ENCODE results near the gene SNX14. TPM values are rescaled to one million over a fixed set of nuclear protein-coding genes. Genes with fewer than 3 reads are reported as not detected.

The SNX14 gene
- total and polyA plus RNA-seq, 2 of the 13 experiments (the other 11 are each of a cell fraction or from before 2014, with no cell fraction given) = 83.5 to 112 TPM

DNA sequence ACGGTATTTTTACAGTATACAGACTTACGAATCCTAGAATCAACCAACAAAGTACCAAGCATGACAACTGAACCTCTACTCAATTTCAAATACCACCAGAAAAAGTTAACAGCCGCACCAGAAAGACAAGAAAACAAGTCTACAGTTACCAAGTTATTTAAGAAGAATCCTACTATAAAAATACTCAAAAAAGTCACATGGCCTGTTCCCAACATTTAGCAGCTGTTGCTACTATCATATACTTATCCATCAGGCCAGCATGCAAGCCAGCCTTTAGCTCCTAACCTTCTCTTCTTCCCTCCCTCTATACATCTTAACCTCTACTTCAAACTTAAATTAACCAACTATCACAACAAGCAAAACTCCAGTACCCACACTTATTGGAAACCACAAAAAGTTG lies 47.2 kb upstream of the SNX14 start (continued):
- TF ChIP-seq, protein P1, sequence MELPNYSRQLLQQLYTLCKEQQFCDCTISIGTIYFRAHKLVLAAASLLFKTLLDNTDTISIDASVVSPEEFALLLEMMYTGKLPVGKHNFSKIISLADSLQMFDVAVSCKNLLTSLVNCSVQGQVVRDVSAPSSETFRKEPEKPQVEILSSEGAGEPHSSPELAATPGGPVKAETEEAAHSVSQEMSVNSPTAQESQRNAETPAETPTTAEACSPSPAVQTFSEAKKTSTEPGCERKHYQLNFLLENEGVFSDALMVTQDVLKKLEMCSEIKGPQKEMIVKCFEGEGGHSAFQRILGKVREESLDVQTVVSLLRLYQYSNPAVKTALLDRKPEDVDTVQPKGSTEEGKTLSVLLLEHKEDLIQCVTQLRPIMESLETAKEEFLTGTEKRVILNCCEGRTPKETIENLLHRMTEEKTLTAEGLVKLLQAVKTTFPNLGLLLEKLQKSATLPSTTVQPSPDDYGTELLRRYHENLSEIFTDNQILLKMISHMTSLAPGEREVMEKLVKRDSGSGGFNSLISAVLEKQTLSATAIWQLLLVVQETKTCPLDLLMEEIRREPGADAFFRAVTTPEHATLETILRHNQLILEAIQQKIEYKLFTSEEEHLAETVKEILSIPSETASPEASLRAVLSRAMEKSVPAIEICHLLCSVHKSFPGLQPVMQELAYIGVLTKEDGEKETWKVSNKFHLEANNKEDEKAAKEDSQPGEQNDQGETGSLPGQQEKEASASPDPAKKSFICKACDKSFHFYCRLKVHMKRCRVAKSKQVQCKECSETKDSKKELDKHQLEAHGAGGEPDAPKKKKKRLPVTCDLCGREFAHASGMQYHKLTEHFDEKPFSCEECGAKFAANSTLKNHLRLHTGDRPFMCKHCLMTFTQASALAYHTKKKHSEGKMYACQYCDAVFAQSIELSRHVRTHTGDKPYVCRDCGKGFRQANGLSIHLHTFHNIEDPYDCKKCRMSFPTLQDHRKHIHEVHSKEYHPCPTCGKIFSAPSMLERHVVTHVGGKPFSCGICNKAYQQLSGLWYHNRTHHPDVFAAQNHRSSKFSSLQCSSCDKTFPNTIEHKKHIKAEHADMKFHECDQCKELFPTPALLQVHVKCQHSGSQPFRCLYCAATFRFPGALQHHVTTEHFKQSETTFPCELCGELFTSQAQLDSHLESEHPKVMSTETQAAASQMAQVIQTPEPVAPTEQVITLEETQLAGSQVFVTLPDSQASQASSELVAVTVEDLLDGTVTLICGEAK (IDR thresholded peaks at IDR 0.05) = no peak
- TF ChIP-seq, protein P1 (CRISPR knock-in tag; IDR thresholded peaks at IDR 0.05) = no peak
- TF ChIP-seq PITX1 (CRISPR knock-in tag; IDR thresholded peaks at IDR 0.05) = no peak
- TF ChIP-seq ELF1 (CRISPR knock-in tag; IDR thresholded peaks at IDR 0.05) = no peak
- TF ChIP-seq, protein P2, sequence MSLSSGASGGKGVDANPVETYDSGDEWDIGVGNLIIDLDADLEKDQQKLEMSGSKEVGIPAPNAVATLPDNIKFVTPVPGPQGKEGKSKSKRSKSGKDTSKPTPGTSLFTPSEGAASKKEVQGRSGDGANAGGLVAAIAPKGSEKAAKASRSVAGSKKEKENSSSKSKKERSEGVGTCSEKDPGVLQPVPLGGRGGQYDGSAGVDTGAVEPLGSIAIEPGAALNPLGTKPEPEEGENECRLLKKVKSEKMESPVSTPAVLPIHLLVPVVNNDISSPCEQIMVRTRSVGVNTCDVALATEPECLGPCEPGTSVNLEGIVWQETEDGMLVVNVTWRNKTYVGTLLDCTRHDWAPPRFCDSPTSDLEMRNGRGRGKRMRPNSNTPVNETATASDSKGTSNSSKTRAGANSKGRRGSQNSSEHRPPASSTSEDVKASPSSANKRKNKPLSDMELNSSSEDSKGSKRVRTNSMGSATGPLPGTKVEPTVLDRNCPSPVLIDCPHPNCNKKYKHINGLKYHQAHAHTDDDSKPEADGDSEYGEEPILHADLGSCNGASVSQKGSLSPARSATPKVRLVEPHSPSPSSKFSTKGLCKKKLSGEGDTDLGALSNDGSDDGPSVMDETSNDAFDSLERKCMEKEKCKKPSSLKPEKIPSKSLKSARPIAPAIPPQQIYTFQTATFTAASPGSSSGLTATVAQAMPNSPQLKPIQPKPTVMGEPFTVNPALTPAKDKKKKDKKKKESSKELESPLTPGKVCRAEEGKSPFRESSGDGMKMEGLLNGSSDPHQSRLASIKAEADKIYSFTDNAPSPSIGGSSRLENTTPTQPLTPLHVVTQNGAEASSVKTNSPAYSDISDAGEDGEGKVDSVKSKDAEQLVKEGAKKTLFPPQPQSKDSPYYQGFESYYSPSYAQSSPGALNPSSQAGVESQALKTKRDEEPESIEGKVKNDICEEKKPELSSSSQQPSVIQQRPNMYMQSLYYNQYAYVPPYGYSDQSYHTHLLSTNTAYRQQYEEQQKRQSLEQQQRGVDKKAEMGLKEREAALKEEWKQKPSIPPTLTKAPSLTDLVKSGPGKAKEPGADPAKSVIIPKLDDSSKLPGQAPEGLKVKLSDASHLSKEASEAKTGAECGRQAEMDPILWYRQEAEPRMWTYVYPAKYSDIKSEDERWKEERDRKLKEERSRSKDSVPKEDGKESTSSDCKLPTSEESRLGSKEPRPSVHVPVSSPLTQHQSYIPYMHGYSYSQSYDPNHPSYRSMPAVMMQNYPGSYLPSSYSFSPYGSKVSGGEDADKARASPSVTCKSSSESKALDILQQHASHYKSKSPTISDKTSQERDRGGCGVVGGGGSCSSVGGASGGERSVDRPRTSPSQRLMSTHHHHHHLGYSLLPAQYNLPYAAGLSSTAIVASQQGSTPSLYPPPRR (CRISPR knock-in tag; IDR thresholded peaks at IDR 0.05; ENCODE audit: borderline replicate concordance) = no peak
- no peak for TF ChIP-seq ZNF816 (CRISPR knock-in tag; IDR thresholded peaks at IDR 0.05; ENCODE audit: borderline replicate concordance)
- TF ChIP-seq ZNF30 (CRISPR knock-in tag; IDR thresholded peaks at IDR 0.05) = no peak
- TF ChIP-seq IKZF1 (IDR thresholded peaks at IDR 0.05) = no peak
- TF ChIP-seq, protein P3, sequence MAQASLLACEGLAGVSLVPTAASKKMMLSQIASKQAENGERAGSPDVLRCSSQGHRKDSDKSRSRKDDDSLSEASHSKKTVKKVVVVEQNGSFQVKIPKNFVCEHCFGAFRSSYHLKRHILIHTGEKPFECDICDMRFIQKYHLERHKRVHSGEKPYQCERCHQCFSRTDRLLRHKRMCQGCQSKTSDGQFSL (CRISPR knock-in tag; IDR thresholded peaks at IDR 0.05) = no peak
- TF ChIP-seq NR1H2 (CRISPR knock-in tag; IDR thresholded peaks at IDR 0.05; ENCODE audit: borderline replicate concordance, low read depth) = no peak
- TF ChIP-seq ATAD3A (CRISPR knock-in tag; IDR thresholded peaks at IDR 0.05) = no peak
- TF ChIP-seq ZNF557 (CRISPR knock-in tag; IDR thresholded peaks at IDR 0.05) = no peak

Measured in HepG2 (cell line).